GM08714 (cell line): ENCODE data around the gene XXYLT1.
A peak's percentile ranks its signal among the peaks of the same experiment; 100 is the strongest.
"Not testable (repeated sequence)": the region's sequence is repeated elsewhere in the genome, so short reads cannot be mapped to it uniquely, and the experiment has no call there.

Source experiments
- H3K4me3 ChIP-seq: fragments of 200-500 bp; sonication (Bioruptor generic); 2 replicates; pipeline ENCODE4 v1.5.1; 2014; ENCODE audit warnings: mild to moderate bottlenecking, low read length, inconsistent platforms
- ZNF274 ChIP-seq: IDR thresholded peaks from 2 replicates; pipeline ENCODE4 v1.6.1; 2012; ENCODE audit warnings: mild to moderate bottlenecking, low read depth, low read length

The XXYLT1 gene

DNA sequence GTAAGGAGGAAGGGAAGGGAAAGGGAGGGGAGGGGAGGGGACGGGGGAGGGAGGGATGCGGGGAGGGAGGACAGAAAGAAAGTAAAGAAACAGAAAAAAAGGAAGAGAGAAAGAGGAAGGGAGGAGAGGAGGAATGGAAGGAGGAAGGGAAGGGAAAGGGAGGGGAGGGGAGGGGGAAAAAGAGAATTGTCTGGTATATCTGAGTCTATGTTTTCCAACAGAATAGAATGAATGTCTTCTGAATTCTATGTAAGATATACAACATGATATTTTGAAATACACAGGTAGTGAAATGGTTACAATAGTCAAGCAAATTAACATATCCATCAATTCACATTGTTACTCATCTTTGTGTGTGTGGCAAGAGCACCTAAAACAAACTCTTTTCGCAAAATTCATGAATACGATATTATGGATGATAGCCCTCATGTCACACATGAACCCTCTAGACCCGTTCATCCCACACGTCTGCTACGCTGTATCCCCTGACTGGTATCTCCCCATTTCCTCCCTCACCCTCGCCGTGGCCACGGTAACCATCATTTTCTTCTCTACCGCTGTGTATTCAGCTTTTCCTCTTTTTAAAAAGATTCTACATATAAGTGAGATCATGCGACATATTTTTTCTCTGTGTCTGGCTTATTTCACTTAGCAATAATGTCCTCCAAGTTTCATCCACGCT lies 168.9 kb downstream of the XXYLT1 start:
- H3K4me3 ChIP-seq, result no peak overlapping the region
- TF ChIP-seq ZNF274, result no peak

GRCh38 chr3:195101001-195101583 lies 169.9 kb downstream of the XXYLT1 start:
- H3K4me3 ChIP-seq, result no peak overlapping the region; the same call in 1 of the 2 replicates

GRCh38 chr3:195099951-195100785 lies 170.8 kb downstream of the XXYLT1 start:
- no peak overlapping the region for H3K4me3 ChIP-seq
- no peak for TF ChIP-seq ZNF274

More at GRCh38 chr3:195101001-195101583, 169.9 kb downstream of the XXYLT1 start:
- no peak for TF ChIP-seq ZNF274

GRCh38 chr3:195098741-195099525 lies 172.0 kb downstream of the XXYLT1 start:
- no peak for TF ChIP-seq ZNF274
- H3K4me3 ChIP-seq, result no peak overlapping the region

- H3K4me3 ChIP-seq, result no peak overlapping the region
- no peak for TF ChIP-seq ZNF274
Observed at GRCh38 chr3:195097331-195098255, 173.4 kb downstream of the XXYLT1 start.

DNA sequence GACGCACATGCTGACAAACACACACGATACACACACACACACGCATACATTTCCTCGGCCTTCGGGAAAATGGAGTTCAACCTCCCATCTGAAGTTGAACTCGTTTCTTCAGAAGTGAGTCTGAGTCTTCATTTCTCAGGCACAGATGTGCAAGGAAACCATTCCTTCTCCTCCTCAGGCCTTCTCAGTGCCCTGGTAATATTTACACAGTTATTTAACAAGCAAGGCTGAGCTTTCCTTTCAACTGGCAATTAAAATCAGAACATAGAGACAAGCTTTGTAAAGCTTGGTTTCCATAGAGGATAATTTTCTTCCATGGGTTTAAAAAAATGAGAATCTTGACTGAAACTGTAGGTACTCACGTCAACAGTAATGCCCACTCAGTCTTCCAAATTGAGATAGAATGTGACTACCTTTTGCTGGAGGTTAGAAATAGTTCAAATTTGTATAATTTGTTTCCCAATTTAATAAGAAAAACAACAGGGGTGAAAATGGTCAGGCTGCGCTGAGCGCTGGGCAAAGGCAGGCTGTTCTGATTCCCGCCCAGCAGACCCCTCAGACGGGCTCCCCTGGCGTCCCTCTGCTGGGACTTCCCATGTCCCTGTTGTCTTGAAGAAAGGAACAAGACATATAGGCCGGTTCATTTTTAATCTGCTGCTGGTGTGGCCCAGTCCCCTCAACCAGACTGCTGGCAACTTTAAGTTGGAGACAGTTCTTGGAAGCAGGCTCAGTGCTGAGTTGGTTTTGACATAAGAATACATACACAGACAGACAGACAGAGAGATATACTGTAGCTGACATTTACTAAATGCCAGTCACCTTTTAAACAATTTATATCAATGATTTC lies 174.3 kb downstream of the XXYLT1 start:
- H3K4me3 ChIP-seq, result no peak overlapping the region
- TF ChIP-seq ZNF274, result no peak

DNA sequence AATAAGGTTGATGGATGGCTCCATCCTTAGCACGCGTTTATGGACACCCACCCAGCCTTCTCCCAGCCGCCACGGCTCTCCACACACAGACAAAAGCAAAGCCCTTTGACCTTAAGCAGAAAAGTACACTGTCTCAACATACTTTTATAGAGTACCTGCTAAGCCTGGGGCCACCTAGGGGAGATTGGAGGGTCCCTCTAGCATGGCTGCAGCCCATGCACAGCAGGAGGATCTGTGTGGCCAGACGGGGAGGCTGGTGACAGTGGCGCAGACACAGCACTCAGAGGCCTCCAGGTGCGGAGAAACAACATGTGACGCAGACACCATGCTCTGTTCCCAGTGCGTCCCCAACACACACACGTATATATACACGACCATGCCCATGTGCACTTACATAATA lies 174.9 kb downstream of the XXYLT1 start:
- TF ChIP-seq ZNF274, result no peak

GRCh38 chr3:195095704-195096036 lies 175.3 kb downstream of the XXYLT1 start:
- TF ChIP-seq ZNF274, result no peak
- peak overlapping the region; percentile 40; the same call in 1 of the 2 replicates for H3K4me3 ChIP-seq

More for the DNA sequence above, 174.9 kb downstream of the XXYLT1 start:
- no peak overlapping the region; the same call in 1 of the 2 replicates for H3K4me3 ChIP-seq

- peak overlapping the region; percentile 40; the same call in 1 of the 2 replicates for H3K4me3 ChIP-seq
- no peak for TF ChIP-seq ZNF274
Observed at GRCh38 chr3:195095035-195095703, 175.8 kb downstream of the XXYLT1 start.

GRCh38 chr3:195094191-195094921 lies 176.6 kb downstream of the XXYLT1 start:
- H3K4me3 ChIP-seq, result peak overlapping the region; percentile 39; the same call in 1 of the 2 replicates
- no peak for TF ChIP-seq ZNF274

- peak overlapping the region; percentile 39; the same call in 1 of the 2 replicates for H3K4me3 ChIP-seq
Observed at GRCh38 chr3:195093731-195094130, 177.2 kb downstream of the XXYLT1 start.

GRCh38 chr3:195087840-195088601 lies 182.9 kb downstream of the XXYLT1 start:
- not testable (repeated sequence) for H3K4me3 ChIP-seq

More at GRCh38 chr3:195093731-195094130, 177.2 kb downstream of the XXYLT1 start:
- no peak for TF ChIP-seq ZNF274
